IMR-90 (cell line): ENCODE results near the gene CHD2. TPM values are rescaled to one million over a fixed set of nuclear protein-coding genes. Genes with fewer than 3 reads are reported as not detected.

ENCODE experiments used
- FOS ChIP-seq: fragments of 150-350 bp; IDR thresholded peaks from 2 replicates; pipeline ENCODE4 v1.6.1; 2016; ENCODE audit warnings: low read depth, low read length
- polyA plus RNA-seq, 3 experiments: library from polyadenylated mRNA; depleted of rRNA; stranded (reverse); fragments of >200 nt; gene quantifications; 2 replicates each; pipeline ENCODE4 v1.2.3, GENCODE V29; 2012; ENCODE audit warnings: low replicate concordance in 1 of 3
- total RNA-seq: library from RNA; depleted of rRNA; stranded (reverse); fragments of >200 nt; gene quantifications from 2 replicates; pipeline ENCODE4 v1.2.3, GENCODE V29; 2012
- TF ChIP-seq, protein P1 (sequence below): fragments of 150-350 bp; IDR thresholded peaks from 2 replicates; pipeline ENCODE4 v1.6.1; 2017; ENCODE audit warnings: mild to moderate bottlenecking, antibody characterized with exemption, low read length, low read depth

The CHD2 gene
- total and polyA plus RNA-seq, 2 of the 4 experiments (the other 2 are of a cell fraction), result 44.9 to 64.7 TPM

DNA sequence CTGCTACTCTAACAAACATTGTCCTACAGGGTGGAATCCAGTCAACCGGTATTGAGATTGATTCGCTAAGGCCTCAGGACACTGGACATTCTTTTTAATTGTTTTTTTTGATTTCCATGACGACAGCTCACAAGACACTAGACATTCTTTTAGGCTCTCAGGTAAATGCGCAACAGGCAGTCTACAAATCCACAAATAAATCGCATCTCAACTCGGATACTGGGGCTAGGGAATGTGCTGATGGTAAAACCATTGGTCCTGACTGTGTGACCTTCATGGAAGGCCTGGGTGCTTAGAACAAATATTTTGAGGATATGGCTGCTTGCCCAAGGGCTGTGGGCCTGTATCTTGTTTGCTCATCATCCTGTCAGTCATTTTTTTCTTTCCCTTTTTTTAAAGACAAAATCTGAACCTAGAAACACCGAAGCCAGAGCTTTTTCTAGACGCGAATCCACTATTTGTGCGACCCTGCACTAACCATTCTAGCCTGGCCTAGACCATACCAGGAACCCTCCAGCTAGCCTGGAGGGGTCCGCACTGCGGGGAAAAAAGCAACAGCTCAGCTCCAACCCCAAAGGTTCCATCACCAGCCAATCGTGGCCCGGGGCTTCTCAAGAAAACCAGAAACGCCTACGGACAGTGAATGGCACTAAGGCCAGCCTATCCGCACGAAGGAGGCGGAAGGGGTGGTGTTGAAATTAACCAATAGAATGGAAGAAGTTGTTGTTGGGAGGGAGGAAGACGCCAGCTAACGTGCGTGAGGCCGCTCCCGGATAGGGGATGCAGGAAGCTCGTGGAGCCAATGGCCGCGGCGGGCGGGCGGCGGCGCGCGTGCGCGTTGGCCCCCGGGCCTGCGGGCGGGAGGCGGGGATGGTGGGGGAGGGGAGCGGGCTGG, 18.1 kb upstream of the CHD2 start (continued):
- TF ChIP-seq FOS, result peak; percentile 62; the same call in 1 of the 2 replicates
- TF ChIP-seq, protein P1, sequence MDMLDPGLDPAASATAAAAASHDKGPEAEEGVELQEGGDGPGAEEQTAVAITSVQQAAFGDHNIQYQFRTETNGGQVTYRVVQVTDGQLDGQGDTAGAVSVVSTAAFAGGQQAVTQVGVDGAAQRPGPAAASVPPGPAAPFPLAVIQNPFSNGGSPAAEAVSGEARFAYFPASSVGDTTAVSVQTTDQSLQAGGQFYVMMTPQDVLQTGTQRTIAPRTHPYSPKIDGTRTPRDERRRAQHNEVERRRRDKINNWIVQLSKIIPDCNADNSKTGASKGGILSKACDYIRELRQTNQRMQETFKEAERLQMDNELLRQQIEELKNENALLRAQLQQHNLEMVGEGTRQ, result peak; percentile 25; the same call in 1 of the 2 replicates
